Right atrium auricular region (tissue), 2 donors: ENCODE data around the gene RAB34. TPM values are rescaled to one million over a fixed set of nuclear protein-coding genes. Genes with fewer than 3 reads are reported as not detected.

Experiments
- DNase-seq: peaks from one replicate; pipeline ENCODE4 v3.0.0-alpha.2; 2019; ENCODE audit warnings: low spot score
- H3K27ac ChIP-seq, 2 donors: fragments of 200-600 bp; sonication (generic); 1 replicate in 1 of 2; 2 replicates in 1 of 2; pipeline ENCODE4 v1.5.1; 2016 to 2019
- H3K27me3 ChIP-seq, 2 donors: fragments of 200-600 bp; sonication (generic); one replicate each; pipeline versions ENCODE4 v1.5.1 to v1.6.0; 2017 to 2019
- H3K36me3 ChIP-seq: fragments of 200-600 bp; sonication (generic); one replicate; pipeline ENCODE4 v1.5.1; 2016
- H3K4me1 ChIP-seq, 2 donors: fragments of 200-600 bp; sonication (generic); one replicate each; pipeline versions ENCODE4 v1.5.1 to v1.6.0; 2017 to 2019
- H3K4me3 ChIP-seq, 2 donors: fragments of 200-600 bp; sonication (generic); 1 replicate in 1 of 2; 2 replicates in 1 of 2; pipeline ENCODE4 v1.5.1; 2017 to 2019; ENCODE audit warnings: mild to moderate bottlenecking in 1 of 2, moderate library complexity in 1 of 2
- H3K9me3 ChIP-seq, 2 donors: fragments of 200-600 bp; sonication (generic); one replicate each; pipeline ENCODE4 v1.5.1; 2019
- total RNA-seq, 2 donors: library from RNA; depleted of rRNA; stranded (reverse); fragments of >200 nt; gene quantifications; one replicate each; pipeline ENCODE4 v1.1.0, GENCODE V29; 2016
- TF ChIP-seq, protein P1 (sequence below), 2 donors: fragments of 200-600 bp; sonication (generic); IDR thresholded peaks; one replicate each; pipeline ENCODE4 v1.5.1; 2019; ENCODE audit warnings: antibody characterized with exemption in 2 of 2

Gene RAB34
- total RNA-seq, 2 donors from 2014 or later, result 55.8 to 139 TPM

DNA sequence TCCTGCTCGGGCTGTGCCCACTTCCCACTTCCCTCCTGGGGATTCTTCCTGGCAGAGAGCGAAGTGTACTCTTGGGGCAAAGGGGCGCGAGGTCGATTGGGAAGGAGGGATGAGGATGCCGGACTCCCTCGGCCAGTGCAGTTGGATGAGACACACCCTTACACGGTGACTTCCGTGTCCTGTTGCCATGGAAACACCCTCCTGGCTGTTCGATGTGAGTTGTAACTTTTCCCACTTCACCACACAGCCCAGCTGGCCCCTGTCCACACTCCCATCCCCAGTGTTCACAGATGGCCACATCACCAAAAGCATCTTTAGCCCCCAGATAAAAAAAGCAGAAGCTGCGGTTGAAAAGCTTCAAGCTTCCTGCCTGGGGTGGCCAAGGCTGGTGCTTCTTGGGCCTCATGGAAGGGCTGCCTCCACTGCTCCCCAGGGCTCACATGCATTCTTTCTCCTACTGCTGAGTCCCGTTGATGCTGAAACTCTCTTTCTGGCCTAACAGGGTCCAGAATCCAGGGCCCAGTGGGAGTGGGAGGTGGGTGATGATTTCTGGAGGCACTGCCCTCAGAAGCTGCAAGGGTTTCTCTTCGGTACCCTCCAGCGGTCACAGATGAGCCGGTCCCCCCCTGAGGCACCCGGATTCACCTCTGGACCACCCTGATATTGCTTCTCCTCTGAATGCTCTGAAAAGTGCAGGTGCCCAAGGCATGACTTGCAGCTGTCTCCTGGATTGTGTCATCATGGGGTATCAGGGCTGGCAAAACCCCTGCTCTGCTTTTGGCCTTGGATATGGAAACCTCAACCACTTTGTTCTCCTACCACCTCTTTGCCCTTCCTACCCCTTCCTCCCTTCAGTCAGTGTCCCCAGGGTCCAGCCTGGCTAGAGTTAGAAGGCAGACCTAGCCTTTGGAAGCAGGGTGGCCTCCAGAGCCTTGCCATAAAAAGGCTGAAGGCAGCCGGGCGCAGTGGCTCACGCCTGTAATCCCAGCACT is 24.0 kb upstream of the RAB34 start:
- DNase-seq, result no peak
- Histone ChIP-seq H3K27ac (no peak overlapping the region), H3K4me1 (peaks cover 0 to 37% of the 10 kb centered on the region in 2 donors), H3K4me3 (no peak overlapping the region), H3K36me3 (no peaks in the 10 kb centered on the region), H3K9me3 (no peaks in the 10 kb centered on the region), H3K27me3 (no peaks in the 10 kb centered on the region)
- TF ChIP-seq, protein P1, sequence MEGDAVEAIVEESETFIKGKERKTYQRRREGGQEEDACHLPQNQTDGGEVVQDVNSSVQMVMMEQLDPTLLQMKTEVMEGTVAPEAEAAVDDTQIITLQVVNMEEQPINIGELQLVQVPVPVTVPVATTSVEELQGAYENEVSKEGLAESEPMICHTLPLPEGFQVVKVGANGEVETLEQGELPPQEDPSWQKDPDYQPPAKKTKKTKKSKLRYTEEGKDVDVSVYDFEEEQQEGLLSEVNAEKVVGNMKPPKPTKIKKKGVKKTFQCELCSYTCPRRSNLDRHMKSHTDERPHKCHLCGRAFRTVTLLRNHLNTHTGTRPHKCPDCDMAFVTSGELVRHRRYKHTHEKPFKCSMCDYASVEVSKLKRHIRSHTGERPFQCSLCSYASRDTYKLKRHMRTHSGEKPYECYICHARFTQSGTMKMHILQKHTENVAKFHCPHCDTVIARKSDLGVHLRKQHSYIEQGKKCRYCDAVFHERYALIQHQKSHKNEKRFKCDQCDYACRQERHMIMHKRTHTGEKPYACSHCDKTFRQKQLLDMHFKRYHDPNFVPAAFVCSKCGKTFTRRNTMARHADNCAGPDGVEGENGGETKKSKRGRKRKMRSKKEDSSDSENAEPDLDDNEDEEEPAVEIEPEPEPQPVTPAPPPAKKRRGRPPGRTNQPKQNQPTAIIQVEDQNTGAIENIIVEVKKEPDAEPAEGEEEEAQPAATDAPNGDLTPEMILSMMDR (IDR thresholded peaks at IDR 0.05), result no peak

DNA sequence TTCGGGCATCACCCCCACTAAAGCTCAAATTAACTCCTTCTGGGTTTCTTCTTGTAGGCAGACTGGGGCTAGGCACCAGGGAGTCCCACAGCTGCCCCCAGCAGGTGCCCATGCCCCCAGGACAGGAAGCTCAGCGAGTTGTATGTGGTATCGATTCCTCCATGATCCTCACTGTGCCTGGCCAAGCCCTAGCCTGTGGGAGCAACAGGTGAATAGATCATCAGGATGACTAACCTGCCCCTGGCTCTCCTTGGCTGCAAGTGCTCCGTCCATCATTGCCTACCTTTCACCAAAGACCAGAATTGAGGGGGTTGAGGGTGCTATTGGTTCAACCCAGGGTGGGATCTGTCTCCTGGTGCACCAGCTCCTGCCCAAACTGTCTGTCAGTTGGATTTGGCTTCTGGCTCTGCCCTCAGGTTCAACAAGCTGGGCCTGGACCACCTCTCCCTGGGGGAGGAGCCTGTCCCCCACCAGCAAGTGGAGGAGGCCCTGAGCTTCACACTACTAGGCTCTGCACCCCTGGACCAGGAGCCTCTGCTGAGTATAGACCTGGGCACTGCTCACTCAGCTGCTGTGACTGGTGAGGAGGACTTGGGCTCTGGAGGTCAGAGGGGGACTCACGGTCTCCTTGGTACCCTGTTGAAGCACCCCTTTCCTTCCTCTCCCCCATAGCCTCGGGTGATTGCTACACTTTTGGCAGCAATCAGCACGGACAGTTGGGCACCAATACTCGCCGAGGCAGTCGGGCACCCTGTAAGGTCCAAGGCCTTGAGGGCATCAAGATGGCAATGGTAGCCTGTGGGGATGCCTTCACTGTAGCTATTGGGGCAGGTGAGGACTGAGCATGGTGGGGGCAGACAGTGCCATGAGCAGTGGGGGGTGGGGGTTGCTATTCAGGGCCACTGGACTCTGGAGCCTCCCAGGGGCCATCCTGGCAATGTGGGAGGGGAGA is 23.0 kb upstream of the RAB34 start:
- Histone ChIP-seq H3K9me3 (no peaks in the 10 kb centered on the region), H3K36me3 (no peaks in the 10 kb centered on the region), H3K27ac (no peak overlapping the region), H3K4me1 (peaks cover 0 to 27% of the 10 kb centered on the region in 2 donors), H3K27me3 (no peaks in the 10 kb centered on the region), H3K4me3 (no peak overlapping the region)
- TF ChIP-seq, protein P1 (IDR thresholded peaks at IDR 0.05), result no peak
- DNase-seq, result no peak

DNA sequence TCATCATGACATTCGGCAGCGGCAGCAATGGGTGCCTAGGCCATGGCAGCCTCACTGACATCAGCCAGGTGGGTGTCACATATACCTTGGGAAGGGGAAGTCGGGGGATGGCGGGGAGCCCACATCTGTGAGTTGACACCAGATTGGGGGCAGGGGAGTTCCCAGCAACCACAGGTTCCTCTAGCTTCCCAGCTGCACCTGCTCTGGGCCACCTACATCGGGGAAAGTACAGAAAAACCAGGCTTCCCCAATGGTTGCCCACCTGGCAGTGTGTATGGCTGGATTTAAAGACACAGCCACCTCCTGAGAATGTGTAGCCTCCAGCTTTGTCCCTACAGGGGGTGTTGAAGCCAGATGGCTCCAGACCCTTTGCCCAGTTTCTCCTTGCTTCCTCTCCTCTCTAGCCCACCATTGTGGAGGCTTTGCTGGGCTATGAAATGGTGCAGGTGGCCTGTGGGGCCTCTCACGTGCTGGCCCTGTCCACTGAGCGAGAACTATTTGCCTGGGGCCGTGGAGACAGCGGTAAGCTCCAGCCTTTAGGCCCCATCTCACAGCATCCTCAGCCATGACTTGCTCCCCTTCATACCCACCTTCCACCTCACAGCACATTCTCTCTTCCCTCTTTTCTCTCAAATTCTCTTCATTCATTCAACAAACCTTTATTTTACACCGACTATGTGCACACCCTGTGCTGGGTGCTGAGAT is 21.2 kb upstream of the RAB34 start:
- DNase-seq, result no peak
- peaks cover 0 to 9% of the 10 kb centered on the region in 2 donors for H3K4me1 ChIP-seq

DNA sequence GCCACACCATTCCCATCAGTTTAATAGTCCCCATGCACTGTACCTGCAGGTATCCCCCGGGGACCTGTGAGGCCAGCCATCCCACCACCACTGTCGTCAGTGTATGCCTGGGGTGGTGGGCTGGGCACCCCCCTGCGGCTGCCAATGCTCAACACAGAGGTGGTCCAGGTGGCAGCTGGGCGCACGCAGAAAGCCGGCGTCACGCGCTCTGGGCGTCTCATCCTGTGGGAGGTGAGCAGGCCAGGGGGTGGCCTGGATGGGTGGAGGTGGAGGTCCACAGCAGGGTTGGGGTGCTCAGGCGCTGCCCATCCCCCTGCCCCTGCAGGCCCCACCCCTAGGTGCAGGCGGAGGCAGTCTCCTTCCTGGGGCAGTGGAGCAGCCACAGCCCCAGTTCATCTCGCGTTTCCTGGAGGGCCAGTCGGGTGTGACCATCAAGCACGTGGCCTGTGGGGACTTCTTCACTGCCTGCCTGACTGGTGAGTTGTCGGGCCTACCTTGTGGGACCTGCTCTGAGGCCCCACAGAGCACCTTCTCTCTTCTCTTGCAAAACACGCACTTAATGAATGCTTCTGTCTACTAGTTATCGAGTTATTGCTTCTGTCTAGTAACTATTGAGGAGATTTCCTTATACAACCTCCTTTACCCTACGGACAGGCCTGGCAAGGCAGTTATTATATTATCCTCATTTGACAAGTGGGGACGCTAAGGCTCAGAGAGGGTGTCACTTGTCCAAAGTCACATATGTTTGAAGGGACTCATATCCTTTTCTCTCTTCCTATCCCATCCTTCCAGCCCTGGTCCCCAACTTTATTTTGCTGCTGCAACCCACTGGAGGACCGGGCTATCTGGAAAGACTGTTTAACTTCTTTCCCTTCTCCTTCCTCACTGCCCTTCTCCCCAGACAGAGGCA is 20.4 kb upstream of the RAB34 start:
- DNase-seq, result no peak
- no peak overlapping the region for H3K27ac ChIP-seq
- TF ChIP-seq, protein P1 (IDR thresholded peaks at IDR 0.05), result no peak
- H3K36me3 ChIP-seq, result no peaks in the 10 kb centered on the region
- no peak overlapping the region for H3K4me3 ChIP-seq
- H3K27me3 ChIP-seq, result no peaks in the 10 kb centered on the region
- peaks cover 0 to 3% of the 10 kb centered on the region in 2 donors for H3K4me1 ChIP-seq
- H3K9me3 ChIP-seq, result no peaks in the 10 kb centered on the region

More for the DNA sequence above, 21.2 kb upstream of the RAB34 start:
- H3K27ac ChIP-seq, result no peak overlapping the region
- H3K27me3 ChIP-seq, result no peaks in the 10 kb centered on the region
- H3K36me3 ChIP-seq, result no peaks in the 10 kb centered on the region
- no peaks in the 10 kb centered on the region for H3K9me3 ChIP-seq
- TF ChIP-seq, protein P1 (IDR thresholded peaks at IDR 0.05), result no peak
- no peak overlapping the region for H3K4me3 ChIP-seq
